Left lung (tissue), 10 donors: ENCODE results near the gene C11orf86. TPM values are rescaled to one million over a fixed set of nuclear protein-coding genes. Genes with fewer than 3 reads are reported as not detected.

Source experiments
- ATAC-seq: fragments of 200-7000 bp; cut with Tn5 transposase; one replicate; pipeline ENCODE4 v1.9.1; 2020; ENCODE audit warnings: moderate library complexity
- DNase-seq, 4 donors: peaks; one replicate each; pipeline ENCODE4 v3.0.0-alpha.2; 2013 to 2020
- H3K27ac ChIP-seq, 2 donors: fragments of 200-600 bp; sonication (generic) in 1 of 2; one replicate each; pipeline versions ENCODE4 v1.5.0 to v1.8.0; 2020 to 2021
- H3K27me3 ChIP-seq, 2 donors: fragments of 200-600 bp; sonication (generic) in 1 of 2; one replicate each; pipeline versions ENCODE4 v1.5.0 to v1.8.0; 2020 to 2021
- H3K36me3 ChIP-seq, 2 donors: fragments of 200-600 bp; sonication (generic) in 1 of 2; one replicate each; pipeline versions ENCODE4 v1.5.0 to v1.8.0; 2020 to 2021
- H3K4me1 ChIP-seq, 2 donors: fragments of 200-600 bp; one replicate each; pipeline ENCODE4 v1.8.0; 2021
- H3K4me3 ChIP-seq, 2 donors: fragments of 200-600 bp; sonication (generic) in 1 of 2; one replicate each; pipeline versions ENCODE4 v1.5.0 to v1.8.0; 2020 to 2021; ENCODE audit warnings: mild to moderate bottlenecking in 1 of 2
- H3K9me3 ChIP-seq, 2 donors: fragments of 200-600 bp; sonication (generic) in 1 of 2; one replicate each; pipeline versions ENCODE4 v1.5.0 to v1.8.0; 2020 to 2021
- intact Hi-C, 2 donors: fragments of 100-400 bp; cut with DNase I; formaldehyde crosslinking; loops; one replicate each; pipeline versions ENCODE4 v1.11.2 to v1.14.2; 2022
- polyA plus RNA-seq, 6 donors: library from polyadenylated mRNA; unstranded; fragments of 120-200 nt; gene quantifications; one replicate each; pipeline ENCODE4 v1.2.1, GENCODE V29; 2013; ENCODE audit not compliant: insufficient read length in 6 of 6
- total RNA-seq, 2 donors: library from RNA; stranded (reverse); fragmentation: NEBNext Ultra II Directional; extraction: Animal tissue kit (Norgen Biotek cat#: 25700); gene quantifications; one replicate each; pipeline ENCODE4 v1.2.1, GENCODE V29; 2021
- TF ChIP-seq, protein P1 (sequence below), 2 donors: fragments of 200-600 bp; sonication (generic) in 1 of 2; IDR thresholded peaks; one replicate each; pipeline versions ENCODE4 v1.5.0 to v1.8.0; 2021; ENCODE audit warnings: antibody characterized with exemption in 2 of 2
- donor health status: DM: no; HTN: yes; CAD: no.
- donor health status: DM: no; HTN: no; CAD: no.

C11orf86 gene
- total and polyA plus RNA-seq, 8 donors, result not detected

DNA sequence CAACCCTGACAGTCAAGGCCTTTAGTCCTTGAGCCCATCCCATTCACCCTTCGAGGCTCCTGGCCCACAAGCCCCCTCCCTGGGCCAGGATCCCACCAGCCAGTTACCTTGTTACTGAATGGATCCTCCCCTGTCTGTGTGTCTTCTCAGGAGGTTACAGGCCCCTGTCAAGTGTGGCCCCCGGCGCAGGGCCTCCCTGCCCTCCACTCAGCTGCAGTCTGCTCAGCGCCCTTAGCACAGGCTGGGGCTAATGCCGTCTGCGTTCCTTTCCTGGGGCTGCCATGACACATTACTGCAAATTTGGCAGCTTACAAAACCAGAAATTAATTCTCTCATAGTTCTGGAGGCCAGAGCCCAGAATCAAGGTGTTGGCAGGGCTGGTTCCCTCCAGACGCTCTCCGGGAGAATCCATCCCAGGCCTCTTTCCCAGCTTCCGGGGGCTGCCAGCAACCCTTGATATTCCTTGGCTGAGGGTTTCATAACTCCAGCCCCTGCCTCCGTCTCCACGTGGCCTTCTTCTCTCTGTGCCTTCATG lies 38.5 kb downstream of the C11orf86 start:
- ATAC-seq, result no peak
- Histone ChIP-seq H3K27ac (no peak overlapping the region), H3K4me1 (no peaks in the 10 kb centered on the region), H3K27me3 (no peaks in the 10 kb centered on the region), H3K9me3 (no peaks in the 10 kb centered on the region), H3K36me3 (no peaks in the 10 kb centered on the region), H3K4me3 (no peak overlapping the region)
- intact Hi-C loops, result no loop called here
- TF ChIP-seq, protein P1, sequence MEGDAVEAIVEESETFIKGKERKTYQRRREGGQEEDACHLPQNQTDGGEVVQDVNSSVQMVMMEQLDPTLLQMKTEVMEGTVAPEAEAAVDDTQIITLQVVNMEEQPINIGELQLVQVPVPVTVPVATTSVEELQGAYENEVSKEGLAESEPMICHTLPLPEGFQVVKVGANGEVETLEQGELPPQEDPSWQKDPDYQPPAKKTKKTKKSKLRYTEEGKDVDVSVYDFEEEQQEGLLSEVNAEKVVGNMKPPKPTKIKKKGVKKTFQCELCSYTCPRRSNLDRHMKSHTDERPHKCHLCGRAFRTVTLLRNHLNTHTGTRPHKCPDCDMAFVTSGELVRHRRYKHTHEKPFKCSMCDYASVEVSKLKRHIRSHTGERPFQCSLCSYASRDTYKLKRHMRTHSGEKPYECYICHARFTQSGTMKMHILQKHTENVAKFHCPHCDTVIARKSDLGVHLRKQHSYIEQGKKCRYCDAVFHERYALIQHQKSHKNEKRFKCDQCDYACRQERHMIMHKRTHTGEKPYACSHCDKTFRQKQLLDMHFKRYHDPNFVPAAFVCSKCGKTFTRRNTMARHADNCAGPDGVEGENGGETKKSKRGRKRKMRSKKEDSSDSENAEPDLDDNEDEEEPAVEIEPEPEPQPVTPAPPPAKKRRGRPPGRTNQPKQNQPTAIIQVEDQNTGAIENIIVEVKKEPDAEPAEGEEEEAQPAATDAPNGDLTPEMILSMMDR (IDR thresholded peaks at IDR 0.05), result no peak
- DNase-seq, result no peak

DNA sequence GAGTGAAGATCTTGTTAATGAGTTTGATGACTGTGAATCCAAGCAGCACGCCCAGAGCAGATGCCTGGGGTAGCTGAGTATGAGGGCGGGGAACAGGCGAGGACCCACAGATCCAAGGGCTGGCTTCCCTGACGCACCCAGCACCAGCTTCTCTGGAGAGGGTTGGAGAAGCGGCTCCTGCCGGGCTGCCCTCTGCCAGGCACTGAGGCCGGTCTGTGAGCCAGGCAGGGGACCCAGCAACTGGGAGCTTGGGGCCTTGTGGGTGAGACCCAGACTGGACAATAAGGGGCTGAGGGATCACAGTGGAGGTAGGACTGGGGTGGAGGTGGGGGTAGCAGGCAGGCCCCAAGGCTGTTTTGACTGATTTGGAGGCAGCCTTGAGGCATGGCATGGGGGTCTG lies 39.2 kb downstream of the C11orf86 start:
- Histone ChIP-seq H3K27me3 (no peaks in the 10 kb centered on the region), H3K4me3 (no peak overlapping the region), H3K36me3 (no peaks in the 10 kb centered on the region), H3K27ac (no peak overlapping the region), H3K9me3 (no peaks in the 10 kb centered on the region), H3K4me1 (no peaks in the 10 kb centered on the region)
- ATAC-seq (no peak), DNase-seq (no peak)
- TF ChIP-seq, protein P1 (IDR thresholded peaks at IDR 0.05), result no peak
- intact Hi-C loops, result no loop called here

DNA sequence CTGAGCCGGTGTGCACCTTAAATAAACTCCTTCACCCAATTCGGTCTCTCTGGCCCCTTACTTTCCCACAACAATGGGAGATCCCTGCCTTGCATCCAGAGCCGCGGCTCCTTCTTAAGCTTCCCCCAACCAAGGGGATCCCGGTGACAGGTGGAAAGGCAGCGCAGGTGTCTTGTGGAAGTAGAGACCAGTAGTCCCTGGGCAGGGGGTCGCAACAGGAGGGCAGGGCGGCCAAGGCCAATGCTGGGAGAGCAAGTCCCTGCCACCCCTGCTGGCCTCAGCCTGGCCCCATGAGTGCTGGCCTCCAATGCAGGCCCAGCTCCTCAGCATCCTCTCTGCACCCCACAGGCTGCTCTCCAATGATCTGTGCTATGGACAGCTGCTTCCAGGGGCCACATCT lies 39.9 kb downstream of the C11orf86 start:
- no peak for DNase-seq
- ATAC-seq, result no peak
- H3K27me3 ChIP-seq, result peaks cover 0 to 3% of the 10 kb centered on the region in 2 donors
- intact Hi-C loops, result no loop called here
- H3K4me3 ChIP-seq, result no peak overlapping the region
- TF ChIP-seq, protein P1 (IDR thresholded peaks at IDR 0.05), result no peak
- H3K4me1 ChIP-seq, result no peaks in the 10 kb centered on the region
- no peak overlapping the region for H3K27ac ChIP-seq
- no peaks in the 10 kb centered on the region for H3K36me3 ChIP-seq
- no peaks in the 10 kb centered on the region for H3K9me3 ChIP-seq

DNA sequence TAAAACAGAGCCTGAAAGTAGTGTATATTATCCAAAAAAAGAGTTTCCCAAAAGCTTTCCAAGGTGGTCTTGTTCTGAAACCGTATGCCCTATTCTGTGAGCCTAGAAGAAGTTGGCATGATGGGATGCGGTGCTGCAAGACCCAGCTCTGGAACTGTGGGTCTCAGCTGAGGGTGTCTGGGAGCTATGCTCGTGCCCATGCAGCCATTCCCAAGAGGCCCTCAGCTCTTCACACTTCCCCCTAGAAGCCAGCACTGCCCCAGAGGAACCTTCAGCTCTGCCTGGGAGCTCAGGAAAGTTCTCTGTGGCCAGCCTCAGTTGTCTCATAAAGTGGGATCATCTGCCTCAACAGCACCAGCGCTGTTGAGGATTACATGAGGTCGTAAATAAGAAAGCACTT lies 41.4 kb downstream of the C11orf86 start:
- DNase-seq (no peak), ATAC-seq (no peak)
- Histone ChIP-seq H3K4me1 (no peaks in the 10 kb centered on the region), H3K36me3 (no peaks in the 10 kb centered on the region), H3K27me3 (peaks cover 0 to 6% of the 10 kb centered on the region in 2 donors), H3K9me3 (no peaks in the 10 kb centered on the region), H3K27ac (no peak overlapping the region), H3K4me3 (no peak overlapping the region)
- intact Hi-C loops, result no loop called here
- TF ChIP-seq, protein P1 (IDR thresholded peaks at IDR 0.05), result no peak

DNA sequence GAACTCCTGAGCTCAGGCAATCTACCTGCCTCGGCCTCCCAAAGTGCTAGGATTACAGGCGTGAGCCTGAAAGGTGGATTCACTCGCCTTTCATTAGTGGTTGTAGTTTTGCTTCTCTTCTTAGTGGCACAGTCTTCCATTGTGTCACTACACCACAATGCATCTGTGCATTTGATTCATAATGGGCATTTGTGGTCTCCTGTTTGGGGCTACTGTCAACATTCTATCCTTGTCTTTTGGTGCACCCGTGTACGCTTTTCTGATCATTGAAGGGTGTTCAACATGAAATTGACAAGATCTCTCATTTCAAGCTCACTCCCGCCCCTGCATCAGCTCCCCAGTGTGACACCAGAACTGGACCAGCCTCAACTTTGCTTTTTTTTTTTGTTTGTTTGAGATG lies 45.8 kb downstream of the C11orf86 start:
- Histone ChIP-seq H3K4me3 (no peak overlapping the region), H3K9me3 (no peaks in the 10 kb centered on the region), H3K27me3 (peaks cover 20 to 50% of the 10 kb centered on the region in 2 donors), H3K36me3 (no peaks in the 10 kb centered on the region), H3K4me1 (peaks cover 12 to 21% of the 10 kb centered on the region in 2 donors), H3K27ac (no peak overlapping the region)
- TF ChIP-seq, protein P1 (IDR thresholded peaks at IDR 0.05), result no peak
- intact Hi-C loops, result no loop called here
- ATAC-seq (no peak), DNase-seq (no peak)
